Measurements from ENCODE around the gene ACVR2A.

The ACVR2A gene

GRCh38 chr2:147843864-147844696, 749 bp upstream of the ACVR2A start:
- peaks cover 17% of the 10 kb centered on the region for H3K36me3 Mint-ChIP-seq (ENCODE audit: insufficient read depth)
- H3K4me3 Mint-ChIP-seq = peak overlapping the region; percentile 90 to 96
- ATAC-seq (replicated peaks) (peak; percentile 85), DNase-seq (peak; percentile 65 to 86 (median 84))
- H3K9me3 Mint-ChIP-seq = no peaks in the 10 kb centered on the region
- peaks cover 19 to 25% of the 10 kb centered on the region in 2 donors for H3K4me1 Mint-ChIP-seq (ENCODE audit: low read depth in 2 of 2)
- peaks cover 7 to 16% of the 10 kb centered on the region in 2 donors for H3K27me3 Mint-ChIP-seq
- H3K27ac Mint-ChIP-seq = peak overlapping the region; percentile 92 to 94

DNA sequence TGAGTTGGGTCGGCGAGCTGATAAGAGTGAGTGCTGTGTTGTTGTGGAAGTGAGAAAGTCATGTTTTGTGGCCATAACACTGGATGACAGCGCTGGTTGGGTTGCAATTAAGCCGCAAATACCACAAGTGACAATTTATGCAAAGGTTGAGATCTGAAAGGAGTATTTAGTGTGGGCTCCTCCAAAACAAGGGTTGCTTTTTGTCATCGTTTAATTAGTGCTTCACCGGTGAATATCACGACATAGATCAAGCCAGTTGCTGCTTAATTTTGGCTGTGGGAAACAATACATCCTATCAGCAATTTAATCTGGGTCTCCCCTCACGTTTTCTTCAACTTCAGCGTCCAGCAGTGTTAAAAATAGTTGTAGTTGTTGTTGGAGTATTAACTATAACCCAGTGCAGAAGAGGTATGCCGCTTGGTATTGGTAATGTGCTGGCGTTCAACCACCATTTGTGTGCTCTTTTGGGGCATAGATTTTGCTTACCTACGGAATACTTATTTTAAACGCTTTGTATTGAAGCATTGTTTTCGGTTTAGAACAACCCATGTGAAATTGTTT, 662 bp downstream of the ACVR2A start:
- DNase-seq (peak; percentile 5 to 27 (median 18)), ATAC-seq (replicated peaks) (peak; percentile 54)
- H3K4me3 Mint-ChIP-seq = peak overlapping the region; percentile 90 to 96
- peaks cover 17% of the 10 kb centered on the region for H3K36me3 Mint-ChIP-seq (ENCODE audit: insufficient read depth)
- peak overlapping the region; percentile 92 to 94 for H3K27ac Mint-ChIP-seq
- no peaks in the 10 kb centered on the region for H3K9me3 Mint-ChIP-seq
- peaks cover 16 to 24% of the 10 kb centered on the region in 2 donors for H3K27me3 Mint-ChIP-seq
- H3K4me1 Mint-ChIP-seq (ENCODE audit: low read depth in 2 of 2) = peaks cover 19 to 25% of the 10 kb centered on the region in 2 donors

DNA sequence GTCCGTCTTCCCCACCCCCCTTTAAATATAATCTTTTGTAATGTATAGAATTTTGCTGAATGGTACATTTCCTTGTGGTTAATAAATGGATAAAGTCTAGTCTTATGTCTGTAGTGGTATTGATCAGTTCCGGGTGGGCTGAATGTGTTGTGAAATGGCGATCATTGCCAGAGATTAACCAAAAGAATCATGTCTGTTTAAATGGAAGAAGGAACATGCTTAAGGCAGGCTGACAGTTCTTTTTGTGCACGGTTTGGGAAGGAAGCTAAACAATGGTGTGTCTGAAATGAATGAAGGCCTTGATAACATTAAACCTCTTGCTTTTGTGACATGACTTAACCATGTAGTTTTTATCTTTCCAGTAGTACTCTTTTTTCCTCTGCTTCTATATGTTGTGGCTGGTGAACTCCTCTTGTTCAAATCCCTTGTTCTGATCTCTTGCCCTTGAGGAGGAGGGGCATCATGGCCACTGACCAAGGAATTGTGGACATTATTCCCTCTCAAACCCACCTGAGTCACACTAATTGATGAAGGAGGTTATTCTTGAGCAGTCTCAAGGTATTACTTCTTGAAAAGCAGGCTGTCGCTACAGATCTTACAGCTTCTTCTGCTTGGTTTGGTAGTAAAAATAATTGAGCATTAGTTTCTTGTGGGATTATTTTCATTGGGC, 1.7 kb downstream of the ACVR2A start:
- DNase-seq (no peak), ATAC-seq (replicated peaks) (no peak)
- Mint-ChIP-seq H3K4me3 (peak overlapping the region; percentile 90 to 96), H3K9me3 (no peaks in the 10 kb centered on the region), H3K27me3 (peaks cover 19 to 34% of the 10 kb centered on the region in 2 donors), H3K4me1 (ENCODE audit: low read depth in 2 of 2) (peaks cover 19 to 28% of the 10 kb centered on the region in 2 donors), H3K36me3 (ENCODE audit: insufficient read depth) (peaks cover 17% of the 10 kb centered on the region), H3K27ac (no peak overlapping the region)

DNA sequence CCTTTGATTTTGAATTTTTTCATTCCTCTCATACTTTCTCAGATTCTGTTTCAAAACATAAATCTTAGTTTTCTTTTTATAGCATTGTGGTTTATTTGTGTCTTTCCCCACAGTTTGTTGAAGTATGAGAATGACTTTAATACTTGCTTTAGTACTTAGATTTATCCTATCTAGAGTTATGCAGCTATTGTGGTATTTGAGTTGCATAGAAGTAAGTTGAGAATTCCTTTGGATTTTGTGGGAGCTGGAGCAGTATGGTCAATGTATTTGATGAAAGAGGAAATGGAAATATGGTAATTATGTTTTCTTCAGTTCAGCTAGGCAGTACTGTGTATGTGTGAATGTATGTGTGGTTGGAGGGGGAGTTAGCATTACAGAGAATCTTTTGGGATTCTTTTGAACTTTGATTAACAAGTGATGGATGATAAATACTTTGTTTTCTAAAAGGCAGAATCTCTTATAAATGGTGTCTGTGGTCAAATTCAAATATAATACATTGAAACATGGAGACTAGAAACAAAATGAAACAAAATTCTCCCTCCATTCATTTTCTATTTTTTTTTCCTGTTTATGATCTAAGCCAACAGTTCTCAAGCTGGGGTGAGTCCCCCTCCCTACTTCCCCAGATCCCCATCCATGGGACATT, 3.0 kb downstream of the ACVR2A start:
- ATAC-seq (replicated peaks) (no peak), DNase-seq (no peak)
- peaks cover 19 to 29% of the 10 kb centered on the region in 2 donors for H3K4me1 Mint-ChIP-seq (ENCODE audit: low read depth in 2 of 2)
- H3K36me3 Mint-ChIP-seq (ENCODE audit: insufficient read depth) = peaks cover 17% of the 10 kb centered on the region
- peaks cover 0 to 3% of the 10 kb centered on the region in 2 donors for H3K9me3 Mint-ChIP-seq
- no peak overlapping the region for H3K27ac Mint-ChIP-seq
- no peak overlapping the region for H3K4me3 Mint-ChIP-seq
- peaks cover 19 to 41% of the 10 kb centered on the region in 2 donors for H3K27me3 Mint-ChIP-seq

DNA sequence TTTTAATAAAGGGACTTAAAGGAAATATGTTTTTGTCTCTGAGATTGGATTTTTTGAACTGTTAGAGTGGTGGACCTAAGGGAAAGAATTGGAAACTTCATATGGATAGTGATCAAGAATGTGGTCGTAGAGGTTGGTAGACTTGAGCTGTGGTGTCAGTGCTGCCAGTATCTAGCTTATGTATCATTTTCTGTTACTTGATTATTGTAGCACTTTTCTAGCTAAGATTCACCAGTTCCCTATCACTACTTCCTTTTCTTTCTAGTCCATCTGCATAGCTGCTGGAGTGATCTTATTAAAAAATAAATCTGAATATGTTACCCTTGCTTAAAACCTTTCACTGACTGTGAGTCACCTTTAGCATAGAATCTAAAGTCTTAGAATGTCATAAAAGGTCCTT, 6.0 kb downstream of the ACVR2A start:
- H3K9me3 Mint-ChIP-seq = peaks cover 0 to 3% of the 10 kb centered on the region in 2 donors
- no peaks in the 10 kb centered on the region for H3K36me3 Mint-ChIP-seq (ENCODE audit: insufficient read depth)
- DNase-seq (no peak), ATAC-seq (replicated peaks) (no peak)
- H3K4me1 Mint-ChIP-seq (ENCODE audit: low read depth in 2 of 2) = peaks cover 7 to 19% of the 10 kb centered on the region in 2 donors
- peaks cover 19 to 47% of the 10 kb centered on the region in 2 donors for H3K27me3 Mint-ChIP-seq
- H3K27ac Mint-ChIP-seq = no peak overlapping the region
- no peak overlapping the region for H3K4me3 Mint-ChIP-seq

DNA sequence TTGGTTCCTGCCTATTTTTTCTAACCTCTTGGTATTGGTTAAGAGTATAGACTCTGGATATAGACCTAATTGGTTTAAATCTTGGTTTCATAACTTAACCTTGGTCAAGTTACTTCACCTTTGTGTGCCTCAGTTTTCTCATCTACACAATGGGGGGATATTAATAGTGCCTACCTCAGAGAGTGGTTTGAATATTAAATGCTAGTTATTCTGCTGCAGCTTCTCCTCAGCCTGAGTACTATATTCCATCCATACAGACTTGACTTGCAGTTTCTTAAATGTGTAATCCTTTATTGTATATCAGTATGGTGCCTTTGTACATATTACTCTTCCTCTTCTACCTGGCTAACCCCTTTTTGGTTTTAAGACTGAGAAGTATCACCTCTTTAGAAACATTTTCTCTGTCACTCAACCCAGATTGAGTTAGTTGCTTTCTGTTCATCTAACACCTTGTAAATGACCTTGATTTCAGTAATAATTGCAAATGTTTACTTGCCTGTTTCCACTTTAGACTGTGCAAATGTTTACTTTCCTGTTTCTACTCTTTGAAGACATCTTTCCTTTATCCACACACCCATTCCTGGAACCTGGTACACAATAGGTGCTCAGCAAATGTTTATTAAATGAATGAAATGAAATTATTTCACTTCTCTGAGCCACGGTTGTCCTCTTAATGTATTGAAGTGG, 6.6 kb downstream of the ACVR2A start:
- H3K27me3 Mint-ChIP-seq = peaks cover 19 to 44% of the 10 kb centered on the region in 2 donors

GRCh38 chr2:147854557-147855134, 9.8 kb downstream of the ACVR2A start:
- DNase-seq (no peak), ATAC-seq (replicated peaks) (no peak)
- Mint-ChIP-seq H3K27ac (no peak overlapping the region), H3K36me3 (ENCODE audit: insufficient read depth) (no peaks in the 10 kb centered on the region), H3K27me3 (peaks cover 12 to 31% of the 10 kb centered on the region in 2 donors), H3K4me3 (no peak overlapping the region), H3K4me1 (ENCODE audit: low read depth in 2 of 2) (peaks cover 0 to 5% of the 10 kb centered on the region in 2 donors), H3K9me3 (peaks cover 0 to 3% of the 10 kb centered on the region in 2 donors)

More for the DNA sequence above, 6.6 kb downstream of the ACVR2A start:
- Mint-ChIP-seq H3K27ac (no peak overlapping the region), H3K4me3 (no peak overlapping the region), H3K9me3 (peaks cover 0 to 3% of the 10 kb centered on the region in 2 donors), H3K36me3 (ENCODE audit: insufficient read depth) (no peaks in the 10 kb centered on the region), H3K4me1 (ENCODE audit: low read depth in 2 of 2) (peaks cover 2 to 15% of the 10 kb centered on the region in 2 donors)
- no peak for ATAC-seq (replicated peaks)
- DNase-seq = no peak

GRCh38 chr2:147855316-147855715, 10.5 kb downstream of the ACVR2A start:
- ATAC-seq (replicated peaks) = no peak
- H3K9me3 Mint-ChIP-seq = peaks cover 0 to 3% of the 10 kb centered on the region in 2 donors

GRCh38 chr2:147855977-147856376, 11.1 kb downstream of the ACVR2A start:
- DNase-seq (no peak), ATAC-seq (replicated peaks) (no peak)
- H3K27ac Mint-ChIP-seq = no peak overlapping the region
- no peak overlapping the region for H3K4me3 Mint-ChIP-seq
- H3K36me3 Mint-ChIP-seq (ENCODE audit: insufficient read depth) = no peaks in the 10 kb centered on the region
- peaks cover 0 to 17% of the 10 kb centered on the region in 2 donors for H3K27me3 Mint-ChIP-seq
- peaks cover 0 to 3% of the 10 kb centered on the region in 2 donors for H3K4me1 Mint-ChIP-seq (ENCODE audit: low read depth in 2 of 2)
- peaks cover 0 to 3% of the 10 kb centered on the region in 2 donors for H3K9me3 Mint-ChIP-seq

More at GRCh38 chr2:147855316-147855715, 10.5 kb downstream of the ACVR2A start:
- no peak overlapping the region for H3K4me3 Mint-ChIP-seq
- peaks cover 0 to 5% of the 10 kb centered on the region in 2 donors for H3K4me1 Mint-ChIP-seq (ENCODE audit: low read depth in 2 of 2)
- no peaks in the 10 kb centered on the region for H3K36me3 Mint-ChIP-seq (ENCODE audit: insufficient read depth)
- no peak for DNase-seq
- H3K27me3 Mint-ChIP-seq = peaks cover 5 to 24% of the 10 kb centered on the region in 2 donors
- H3K27ac Mint-ChIP-seq = no peak overlapping the region

GRCh38 chr2:147860009-147860408, 15.2 kb downstream of the ACVR2A start:
- DNase-seq (no peak), ATAC-seq (replicated peaks) (no peak)
- Mint-ChIP-seq H3K27ac (no peak overlapping the region), H3K4me3 (no peak overlapping the region), H3K9me3 (no peaks in the 10 kb centered on the region), H3K4me1 (ENCODE audit: low read depth in 2 of 2) (peaks cover 0 to 3% of the 10 kb centered on the region in 2 donors), H3K27me3 (peaks cover 0 to 8% of the 10 kb centered on the region in 2 donors), H3K36me3 (ENCODE audit: insufficient read depth) (no peaks in the 10 kb centered on the region)

- H3K4me3 Mint-ChIP-seq = no peak overlapping the region
- DNase-seq (no peak), ATAC-seq (replicated peaks) (peak; percentile 52)
- no peaks in the 10 kb centered on the region for H3K9me3 Mint-ChIP-seq
- H3K36me3 Mint-ChIP-seq (ENCODE audit: insufficient read depth) = no peaks in the 10 kb centered on the region
- H3K27ac Mint-ChIP-seq = no peak overlapping the region
- peaks cover 0 to 4% of the 10 kb centered on the region in 2 donors for H3K27me3 Mint-ChIP-seq
- H3K4me1 Mint-ChIP-seq (ENCODE audit: low read depth in 2 of 2) = peaks cover 0 to 3% of the 10 kb centered on the region in 2 donors
These were observed 18.2 kb downstream of the ACVR2A start for GRCh38 chr2:147862859-147863516.

GRCh38 chr2:147863835-147864234, 19.0 kb downstream of the ACVR2A start:
- Mint-ChIP-seq H3K4me3 (no peak overlapping the region), H3K36me3 (ENCODE audit: insufficient read depth) (no peaks in the 10 kb centered on the region), H3K4me1 (ENCODE audit: low read depth in 2 of 2) (peaks cover 0 to 3% of the 10 kb centered on the region in 2 donors), H3K9me3 (no peaks in the 10 kb centered on the region), H3K27me3 (peaks cover 0 to 4% of the 10 kb centered on the region in 2 donors), H3K27ac (no peak overlapping the region)
- ATAC-seq (replicated peaks) = no peak
- DNase-seq = no peak

Data from effector memory CD8-positive, alpha-beta T cell (primary cell).